Activated CD8-positive, alpha-beta T cell treated with anti-CD3 and anti-CD28 coated beads, Interleukin-2, amount 10 ng/mL, durations not matched to agents 7 days and 5 days (primary cell): Measurements from ENCODE around the gene DIP2C. TPM values are rescaled to one million over a fixed set of nuclear protein-coding genes. Genes with fewer than 3 reads are reported as not detected.
A peak's percentile ranks its signal among the peaks of the same experiment; 100 is the strongest.
"Not testable (repeated sequence)": the region's sequence is repeated elsewhere in the genome, so short reads cannot be mapped to it uniquely, and the experiment has no call there.

Experiments
- ATAC-seq: fragments of 150-1000 bp; cut with Tn5 transposase; one replicate; pipeline ENCODE4 v1.10.0; 2021; ENCODE audit warnings: moderate library complexity
- CTCF ChIA-PET: fragments of 350-600 bp; sonication (Branson Sonifier 250); formaldehyde crosslinking; loops from one replicate; lab custom pipeline; 2021; ENCODE audit warnings: antibody characterized with exemption; lab: Charles Lee
- POLR2A ChIA-PET: fragments of 350-600 bp; sonication (Branson Sonifier 250); formaldehyde crosslinking; loops from one replicate; lab custom pipeline; 2021; ENCODE audit warnings: antibody characterized with exemption; lab: Charles Lee
- DNase-seq: peaks from one replicate; pipeline ENCODE4 v3.0.0-alpha.2; 2020
- H3K27ac Mint-ChIP-seq: one replicate; pipeline ENCODE4 v1.8.0; 2021; ENCODE audit warnings: mild to moderate bottlenecking, mixed read lengths
- H3K27me3 Mint-ChIP-seq: one replicate; pipeline ENCODE4 v1.8.0; 2021; ENCODE audit warnings: low read depth, mixed read lengths
- H3K36me3 Mint-ChIP-seq: one replicate; pipeline ENCODE4 v1.8.0; 2021; ENCODE audit warnings: low read depth, mixed read lengths
- H3K4me1 Mint-ChIP-seq: one replicate; pipeline ENCODE4 v1.8.0; 2021; ENCODE audit warnings: low read depth, mixed read lengths
- H3K4me3 Mint-ChIP-seq: one replicate; pipeline ENCODE4 v1.8.0; 2021; ENCODE audit warnings: mild to moderate bottlenecking, mixed read lengths
- H3K9me3 Mint-ChIP-seq: one replicate; pipeline ENCODE4 v1.8.0; 2022; ENCODE audit warnings: mixed read lengths; ENCODE audit not compliant: insufficient read depth
- total RNA-seq, 2 experiments: library from RNA; stranded (reverse); gene quantifications; one replicate each; pipeline ENCODE4 v1.2.3, GENCODE V29; 2021

Gene DIP2C
- total RNA-seq, 2 experiments from 2014 or later: 0.34 to 0.39 TPM

GRCh38 chr10:516764-517163, 172.7 kb downstream of the DIP2C start:
- H3K9me3 Mint-ChIP-seq: no peaks in the 10 kb centered on the region
- DNase-seq: no peak
- ChIA-PET POLR2A (no interaction called here), CTCF (no interaction called here)
- no peak overlapping the region for H3K27ac Mint-ChIP-seq
- H3K27me3 Mint-ChIP-seq: peaks cover 6% of the 10 kb centered on the region
- no peak for ATAC-seq
- peaks cover 8% of the 10 kb centered on the region for H3K4me1 Mint-ChIP-seq
- no peak overlapping the region for H3K4me3 Mint-ChIP-seq
- no peaks in the 10 kb centered on the region for H3K36me3 Mint-ChIP-seq

GRCh38 chr10:515674-516073, 173.8 kb downstream of the DIP2C start:
- ChIA-PET CTCF (no interaction called here), POLR2A (no interaction called here)
- no peaks in the 10 kb centered on the region for H3K36me3 Mint-ChIP-seq
- ATAC-seq: no peak
- peaks cover 6% of the 10 kb centered on the region for H3K27me3 Mint-ChIP-seq
- no peak overlapping the region for H3K27ac Mint-ChIP-seq
- no peaks in the 10 kb centered on the region for H3K9me3 Mint-ChIP-seq
- H3K4me1 Mint-ChIP-seq: peaks cover 11% of the 10 kb centered on the region
- H3K4me3 Mint-ChIP-seq: no peak overlapping the region
- no peak for DNase-seq

- CTCF ChIA-PET: no interaction called here
- H3K27ac Mint-ChIP-seq: no peak overlapping the region
- no peaks in the 10 kb centered on the region for H3K9me3 Mint-ChIP-seq
- DNase-seq (no peak), ATAC-seq (no peak)
- POLR2A ChIA-PET: no interaction called here
- H3K4me1 Mint-ChIP-seq: peaks cover 11% of the 10 kb centered on the region
- H3K36me3 Mint-ChIP-seq: no peaks in the 10 kb centered on the region
- H3K27me3 Mint-ChIP-seq: peaks cover 6% of the 10 kb centered on the region
- H3K4me3 Mint-ChIP-seq: no peak overlapping the region
Measured at GRCh38 chr10:514137-514671, 175.3 kb downstream of the DIP2C start.

GRCh38 chr10:513393-513792, 176.1 kb downstream of the DIP2C start:
- POLR2A ChIA-PET: no interaction called here
- Mint-ChIP-seq H3K9me3 (no peaks in the 10 kb centered on the region), H3K4me3 (no peak overlapping the region), H3K27me3 (peaks cover 6% of the 10 kb centered on the region), H3K27ac (no peak overlapping the region), H3K36me3 (no peaks in the 10 kb centered on the region), H3K4me1 (peaks cover 11% of the 10 kb centered on the region)
- ATAC-seq (no peak), DNase-seq (no peak)
- CTCF ChIA-PET: interaction anchor here (0.8 kb wide), 1 partner anchor 10 kb away, joined by 4 read pairs; no protein-coding TSS in a partner anchor

- H3K27ac Mint-ChIP-seq, DNase-seq, H3K27me3 Mint-ChIP-seq, H3K4me3 Mint-ChIP-seq, ATAC-seq, H3K36me3 Mint-ChIP-seq, H3K9me3 Mint-ChIP-seq: not testable (repeated sequence)
- ChIA-PET CTCF (interaction anchor here (0.8 kb wide), 1 partner anchor 9 kb away, joined by 4 read pairs; no protein-coding TSS in a partner anchor), POLR2A (interaction anchor here (0.6 kb wide), 1 partner anchor 402 kb away, joined by 3 read pairs; no protein-coding TSS in a partner anchor)
- H3K4me1 Mint-ChIP-seq: peaks cover 11% of the 10 kb centered on the region
Measured at GRCh38 chr10:512661-513060, 176.8 kb downstream of the DIP2C start.

- peaks cover 6% of the 10 kb centered on the region for H3K27me3 Mint-ChIP-seq
- no peak for ATAC-seq
- DNase-seq: no peak
- H3K4me3 Mint-ChIP-seq: no peak overlapping the region
- ChIA-PET CTCF (no interaction called here), POLR2A (interaction anchor here (0.6 kb wide), 1 partner anchor 403 kb away, joined by 3 read pairs; no protein-coding TSS in a partner anchor)
- H3K4me1 Mint-ChIP-seq: peaks cover 11% of the 10 kb centered on the region
- no peaks in the 10 kb centered on the region for H3K9me3 Mint-ChIP-seq
- no peak overlapping the region for H3K27ac Mint-ChIP-seq
- no peaks in the 10 kb centered on the region for H3K36me3 Mint-ChIP-seq
Measured at GRCh38 chr10:511849-512191, 177.6 kb downstream of the DIP2C start.

- Mint-ChIP-seq H3K36me3 (no peaks in the 10 kb centered on the region), H3K27ac (no peak overlapping the region)
Measured at GRCh38 chr10:511101-511848, 178.2 kb downstream of the DIP2C start.

GRCh38 chr10:510415-510881, 179.0 kb downstream of the DIP2C start:
- H3K27me3 Mint-ChIP-seq: peaks cover 6% of the 10 kb centered on the region
- ChIA-PET POLR2A (no interaction called here), CTCF (interaction anchor here (1.6 kb wide), 1 partner anchor 12 kb away, joined by 4 read pairs; no protein-coding TSS in a partner anchor)
- no peak for ATAC-seq
- H3K36me3 Mint-ChIP-seq: no peaks in the 10 kb centered on the region
- H3K27ac Mint-ChIP-seq: no peak overlapping the region
- H3K4me3 Mint-ChIP-seq: no peak overlapping the region
- H3K4me1 Mint-ChIP-seq: peaks cover 11% of the 10 kb centered on the region
- DNase-seq: no peak
- no peaks in the 10 kb centered on the region for H3K9me3 Mint-ChIP-seq

More at GRCh38 chr10:511101-511848, 178.2 kb downstream of the DIP2C start:
- ATAC-seq: peak; percentile 88
- POLR2A ChIA-PET: no interaction called here
- peak; percentile 83 for DNase-seq
- no peaks in the 10 kb centered on the region for H3K9me3 Mint-ChIP-seq
- CTCF ChIA-PET: interaction anchor here (1.6 kb wide), 1 partner anchor 13 kb away, joined by 4 read pairs; no protein-coding TSS in a partner anchor
- peaks cover 6% of the 10 kb centered on the region for H3K27me3 Mint-ChIP-seq
- H3K4me3 Mint-ChIP-seq: no peak overlapping the region
- peaks cover 11% of the 10 kb centered on the region for H3K4me1 Mint-ChIP-seq

- CTCF ChIA-PET: no interaction called here
- H3K27me3 Mint-ChIP-seq: peaks cover 6% of the 10 kb centered on the region
- H3K4me1 Mint-ChIP-seq: peaks cover 11% of the 10 kb centered on the region
- no peak overlapping the region for H3K27ac Mint-ChIP-seq
- DNase-seq (no peak), ATAC-seq (no peak)
- H3K9me3 Mint-ChIP-seq: no peaks in the 10 kb centered on the region
- no peaks in the 10 kb centered on the region for H3K36me3 Mint-ChIP-seq
- H3K4me3 Mint-ChIP-seq: no peak overlapping the region
- POLR2A ChIA-PET: no interaction called here
Measured at GRCh38 chr10:509361-510102, 179.9 kb downstream of the DIP2C start.

- POLR2A ChIA-PET: no interaction called here
- no peak overlapping the region for H3K4me3 Mint-ChIP-seq
Measured at GRCh38 chr10:508726-509125, 180.7 kb downstream of the DIP2C start.

GRCh38 chr10:507908-508444, 181.5 kb downstream of the DIP2C start:
- H3K36me3 Mint-ChIP-seq: no peaks in the 10 kb centered on the region
- POLR2A ChIA-PET: no interaction called here
- ATAC-seq (no peak), DNase-seq (no peak)
- H3K9me3 Mint-ChIP-seq: no peaks in the 10 kb centered on the region
- H3K27ac Mint-ChIP-seq: no peak overlapping the region
- peaks cover 4% of the 10 kb centered on the region for H3K4me1 Mint-ChIP-seq
- no peak overlapping the region for H3K4me3 Mint-ChIP-seq
- CTCF ChIA-PET: no interaction called here
- H3K27me3 Mint-ChIP-seq: peaks cover 2% of the 10 kb centered on the region

More at GRCh38 chr10:508726-509125, 180.7 kb downstream of the DIP2C start:
- CTCF ChIA-PET: no interaction called here
- DNase-seq (no peak), ATAC-seq (no peak)
- H3K9me3 Mint-ChIP-seq: no peaks in the 10 kb centered on the region
- no peak overlapping the region for H3K27ac Mint-ChIP-seq
- peaks cover 6% of the 10 kb centered on the region for H3K27me3 Mint-ChIP-seq
- peaks cover 10% of the 10 kb centered on the region for H3K4me1 Mint-ChIP-seq
- H3K36me3 Mint-ChIP-seq: no peaks in the 10 kb centered on the region
